ENCODE measurements around the gene ARHGAP45.

- no peak for TF ChIP-seq POLR2A (IDR thresholded peaks at IDR 0.05; ENCODE audit: low read depth, low read length)
- TF ChIP-seq POLR2AphosphoS5 (IDR thresholded peaks at IDR 0.05; ENCODE audit: low read depth, low read length) = no peak
These were observed 44.1 kb downstream of the ARHGAP45 start for GRCh38 chr19:1110809-1111640.
